ENCODE results near the gene DHRS12.

DNA sequence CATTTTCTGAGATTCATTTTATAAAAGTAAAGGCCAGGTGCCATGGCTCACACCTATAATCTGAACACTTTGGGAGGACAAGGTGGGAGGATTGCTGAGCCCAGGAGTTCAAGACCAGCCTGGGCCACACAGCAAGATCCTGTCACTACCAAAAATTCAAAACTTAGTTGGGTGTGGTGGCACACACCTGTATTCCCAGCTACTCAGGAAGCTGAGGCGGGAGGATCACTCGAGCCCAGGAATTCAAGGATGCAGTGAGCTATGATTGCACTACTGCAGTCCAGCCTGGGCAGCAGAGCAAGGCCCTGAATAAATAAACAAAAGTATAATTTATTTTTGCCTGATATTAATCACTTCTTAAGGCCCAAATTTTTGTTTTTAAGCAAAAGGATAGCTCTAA lies 40.5 kb downstream of the DHRS12 start:
- TF ChIP-seq POLR2AphosphoS5 (IDR thresholded peaks at IDR 0.05) (no peak), CTCF (IDR thresholded peaks at IDR 0.05) (no peak), POLR2A (IDR thresholded peaks at IDR 0.05) (no peak), EP300 (IDR thresholded peaks at IDR 0.05) (no peak)
